EH (cell line): ENCODE data around the gene TMEM123.
A peak's percentile ranks its signal among the peaks of the same experiment; 100 is the strongest.

Experiments
- DNase-seq: peaks from one replicate; pipeline ENCODE4 v3.0.0-alpha.2; 2015; ENCODE audit warnings: low read depth

The TMEM123 gene

GRCh38 chr11:102471474-102471873, 18.9 kb upstream of the TMEM123 start:
- DNase-seq = no peak

- no peak for DNase-seq
Observed at GRCh38 chr11:102470251-102470650, 17.7 kb upstream of the TMEM123 start.

GRCh38 chr11:102469196-102469821, 16.7 kb upstream of the TMEM123 start:
- DNase-seq = peak; percentile 79

- DNase-seq = no peak
Observed at GRCh38 chr11:102468616-102469195, 16.1 kb upstream of the TMEM123 start.

- no peak for DNase-seq
Observed at GRCh38 chr11:102467853-102468580, 15.5 kb upstream of the TMEM123 start.

GRCh38 chr11:102467080-102467708, 14.6 kb upstream of the TMEM123 start:
- DNase-seq = no peak

- DNase-seq = no peak
Observed at GRCh38 chr11:102465696-102466095, 13.1 kb upstream of the TMEM123 start.

GRCh38 chr11:102464859-102465500, 12.4 kb upstream of the TMEM123 start:
- DNase-seq = no peak

GRCh38 chr11:102464037-102464436, 11.5 kb upstream of the TMEM123 start:
- no peak for DNase-seq

GRCh38 chr11:102462610-102463009, 10.0 kb upstream of the TMEM123 start:
- no peak for DNase-seq

- DNase-seq = no peak
Observed at GRCh38 chr11:102459393-102459792, 6.8 kb upstream of the TMEM123 start.

- DNase-seq = no peak
Observed at GRCh38 chr11:102458548-102458947, 6.0 kb upstream of the TMEM123 start.

- DNase-seq = peak; percentile 13
Observed at GRCh38 chr11:102457865-102458264, 5.3 kb upstream of the TMEM123 start.

- DNase-seq = no peak
Observed at GRCh38 chr11:102457056-102457677, 4.6 kb upstream of the TMEM123 start.

- no peak for DNase-seq
Observed at GRCh38 chr11:102456381-102456780, 3.8 kb upstream of the TMEM123 start.

GRCh38 chr11:102453921-102454320, 1.4 kb upstream of the TMEM123 start:
- DNase-seq = no peak

- no peak for DNase-seq
Observed at GRCh38 chr11:102453302-102453695, 734 bp upstream of the TMEM123 start.

- DNase-seq = peak; percentile 53
Observed at GRCh38 chr11:102451681-102452460, 694 bp downstream of the TMEM123 start.

- DNase-seq = no peak
Observed at GRCh38 chr11:102451041-102451680, 1.4 kb downstream of the TMEM123 start.
